ENCODE data around the gene GNL2.
A peak's percentile ranks its signal among the peaks of the same experiment; 100 is the strongest.

GNL2 gene

GRCh38 chr1:37605806-37606474 lies 10.2 kb upstream of the GNL2 start:
- TF ChIP-seq CTCF (IDR thresholded peaks at IDR 0.05; ENCODE audit: low read depth, low read length, missing control alignments): no peak
- no peak overlapping the region for H3K27ac ChIP-seq
- in situ Hi-C loops (cut with HindIII; ENCODE audit: low pct_ligation_motif_present, low sequenced_read_pairs): no loop called here
- no peaks in the 10 kb centered on the region for H3K36me3 ChIP-seq (replicated peaks)
- peaks cover 7% of the 10 kb centered on the region for H3K27me3 ChIP-seq (replicated peaks)
- peak; percentile 3 for DNase-seq
- H3K4me3 ChIP-seq (ENCODE audit: low read depth, low read length): no peak overlapping the region

DNA sequence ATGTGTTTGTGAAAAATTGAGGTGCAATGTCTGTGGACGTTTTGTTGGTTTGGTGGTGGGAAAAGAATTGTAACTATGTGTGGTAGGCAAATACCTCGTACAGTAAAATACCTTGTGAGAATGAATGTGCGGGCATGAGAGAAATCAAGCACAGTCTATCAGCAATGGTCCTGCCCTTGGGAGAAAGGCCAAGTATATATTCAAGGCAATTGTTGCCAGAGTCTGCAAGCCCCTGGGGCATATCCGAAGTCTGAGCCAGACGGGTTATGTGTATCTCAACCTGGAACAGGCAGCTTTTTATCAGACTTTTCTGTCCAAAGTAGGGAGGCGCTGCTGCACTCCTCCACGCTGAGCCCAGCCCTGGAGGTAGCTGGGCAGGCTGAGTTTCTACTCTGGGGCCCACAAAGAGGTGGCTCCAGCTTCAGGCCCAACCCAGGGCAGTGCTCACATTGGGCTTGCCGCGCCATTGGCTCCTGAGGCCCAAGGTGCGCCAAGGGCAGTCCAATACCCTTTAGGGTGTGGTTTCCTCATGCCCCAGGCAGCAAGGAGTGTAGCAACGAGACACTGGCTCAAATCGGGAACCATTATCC lies 9.4 kb upstream of the GNL2 start:
- DNase-seq: no peak
- TF ChIP-seq CTCF (IDR thresholded peaks at IDR 0.05; ENCODE audit: low read depth, low read length, missing control alignments): no peak
- Histone ChIP-seq H3K4me3 (ENCODE audit: low read depth, low read length) (no peak overlapping the region), H3K36me3 (replicated peaks) (no peaks in the 10 kb centered on the region), H3K27me3 (replicated peaks) (peaks cover 7% of the 10 kb centered on the region), H3K27ac (no peak overlapping the region)
- in situ Hi-C loops (cut with HindIII; ENCODE audit: low pct_ligation_motif_present, low sequenced_read_pairs): no loop called here

DNA sequence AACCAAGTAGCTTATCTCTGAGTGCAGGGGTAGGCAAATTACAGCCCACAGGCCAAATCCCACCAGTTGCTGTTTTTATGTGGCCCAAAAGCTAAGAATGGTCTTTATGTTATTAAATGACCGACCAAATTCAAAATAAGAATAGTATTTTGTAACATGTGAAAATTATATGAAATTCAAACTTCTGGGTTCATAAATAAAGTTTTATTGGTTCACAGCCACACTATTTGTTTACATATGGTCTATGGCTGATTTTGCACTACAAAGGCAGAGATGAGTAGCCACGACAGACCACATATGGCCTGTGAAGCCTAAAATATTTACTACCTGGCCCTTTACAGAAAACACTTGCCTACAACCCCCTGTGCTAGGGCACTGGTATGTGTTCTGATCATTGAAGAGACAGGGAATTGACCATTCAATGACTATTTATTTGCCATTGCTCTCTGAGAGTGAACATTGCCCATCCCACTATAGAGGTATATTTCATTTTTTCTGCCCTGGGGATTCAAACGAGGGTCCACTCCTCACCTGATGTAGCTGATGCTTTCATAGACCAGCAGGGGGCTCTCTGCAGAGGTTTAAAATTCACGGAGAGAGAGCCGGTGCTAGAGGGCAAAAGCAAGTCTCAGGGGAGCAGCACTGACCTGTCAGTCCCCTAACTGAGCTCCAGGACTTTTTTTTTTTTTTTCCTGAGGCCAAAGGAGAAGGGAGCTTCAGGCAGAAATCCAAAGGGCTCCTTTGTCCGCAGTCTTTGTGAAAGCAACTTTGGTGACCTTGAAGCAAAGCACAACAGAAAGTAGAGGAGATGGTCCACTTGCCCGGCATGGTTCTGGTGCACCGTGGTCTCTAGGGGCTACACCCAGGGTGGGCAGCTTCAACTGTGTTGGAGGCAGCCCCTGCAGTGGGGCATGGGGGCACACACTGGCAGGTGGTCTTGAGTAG lies 7.3 kb upstream of the GNL2 start:
- H3K36me3 ChIP-seq (replicated peaks): no peaks in the 10 kb centered on the region
- no peak overlapping the region for H3K4me3 ChIP-seq (ENCODE audit: low read depth, low read length)
- no peak overlapping the region for H3K27ac ChIP-seq
- peak; percentile 87 for TF ChIP-seq CTCF (IDR thresholded peaks at IDR 0.05; ENCODE audit: low read depth, low read length, missing control alignments)
- in situ Hi-C loops (cut with HindIII; ENCODE audit: low pct_ligation_motif_present, low sequenced_read_pairs): no loop called here
- H3K27me3 ChIP-seq (replicated peaks): peaks cover 7% of the 10 kb centered on the region
- DNase-seq: peak; percentile 24

DNA sequence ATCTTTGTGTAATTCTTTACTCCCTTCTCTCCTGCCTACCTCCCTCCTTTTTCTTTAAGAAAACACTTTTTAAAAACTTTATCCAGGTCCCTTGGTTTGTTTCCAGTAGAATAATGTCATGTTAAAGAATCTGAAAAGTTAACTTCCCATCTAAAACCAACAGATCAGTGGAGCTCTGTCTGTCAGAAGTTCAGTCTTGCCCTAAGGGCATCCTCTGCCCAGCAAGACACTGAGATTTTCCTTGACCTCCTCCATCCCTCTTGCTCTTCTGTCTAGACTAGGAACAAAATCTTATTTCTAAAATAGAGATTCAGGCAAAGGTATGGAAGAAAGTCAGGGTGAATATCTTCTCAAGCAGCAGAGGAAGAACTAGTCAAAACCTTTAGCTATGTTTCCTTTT lies 5.7 kb upstream of the GNL2 start:
- no peak for DNase-seq
- Histone ChIP-seq H3K36me3 (replicated peaks) (no peaks in the 10 kb centered on the region), H3K4me3 (ENCODE audit: low read depth, low read length) (no peak overlapping the region), H3K27me3 (replicated peaks) (peaks cover 2% of the 10 kb centered on the region), H3K27ac (no peak overlapping the region)
- TF ChIP-seq CTCF (IDR thresholded peaks at IDR 0.05; ENCODE audit: low read depth, low read length, missing control alignments): no peak
- in situ Hi-C loops (cut with HindIII; ENCODE audit: low pct_ligation_motif_present, low sequenced_read_pairs): no loop called here

- Histone ChIP-seq H3K27me3 (replicated peaks) (peaks cover 2% of the 10 kb centered on the region), H3K27ac (no peak overlapping the region), H3K36me3 (replicated peaks) (no peaks in the 10 kb centered on the region), H3K4me3 (ENCODE audit: low read depth, low read length) (no peak overlapping the region)
- no peak for DNase-seq
- in situ Hi-C loops (cut with HindIII; ENCODE audit: low pct_ligation_motif_present, low sequenced_read_pairs): no loop called here
- TF ChIP-seq CTCF (IDR thresholded peaks at IDR 0.05; ENCODE audit: low read depth, low read length, missing control alignments): no peak
Measured at GRCh38 chr1:37599940-37600339, 4.2 kb upstream of the GNL2 start.

All from brain microvascular endothelial cell (primary cell).